ENCODE measurements around the gene HSF2BP.
A peak's percentile ranks its signal among the peaks of the same experiment; 100 is the strongest.
"Not testable (repeated sequence)": the region's sequence is repeated elsewhere in the genome, so short reads cannot be mapped to it uniquely, and the experiment has no call there.

HSF2BP gene

GRCh38 chr21:43602266-43603232, 56.7 kb downstream of the HSF2BP start:
- peaks cover 19% of the 10 kb centered on the region for H3K4me1 ChIP-seq
- no peak for TF ChIP-seq Cebpa-rat (IDR thresholded peaks at IDR 0.05)
- no peak overlapping the region for H3K4me3 ChIP-seq
- no peaks in the 10 kb centered on the region for H3K36me3 ChIP-seq
- no peaks in the 10 kb centered on the region for H3K27me3 ChIP-seq
- no peak overlapping the region for H3K9ac ChIP-seq
- no peaks in the 10 kb centered on the region for H4K20me1 ChIP-seq
- H3K9me3 ChIP-seq = no peaks in the 10 kb centered on the region
- H3K27ac ChIP-seq = no peak overlapping the region
- H3K4me2 ChIP-seq = no peak overlapping the region

DNA sequence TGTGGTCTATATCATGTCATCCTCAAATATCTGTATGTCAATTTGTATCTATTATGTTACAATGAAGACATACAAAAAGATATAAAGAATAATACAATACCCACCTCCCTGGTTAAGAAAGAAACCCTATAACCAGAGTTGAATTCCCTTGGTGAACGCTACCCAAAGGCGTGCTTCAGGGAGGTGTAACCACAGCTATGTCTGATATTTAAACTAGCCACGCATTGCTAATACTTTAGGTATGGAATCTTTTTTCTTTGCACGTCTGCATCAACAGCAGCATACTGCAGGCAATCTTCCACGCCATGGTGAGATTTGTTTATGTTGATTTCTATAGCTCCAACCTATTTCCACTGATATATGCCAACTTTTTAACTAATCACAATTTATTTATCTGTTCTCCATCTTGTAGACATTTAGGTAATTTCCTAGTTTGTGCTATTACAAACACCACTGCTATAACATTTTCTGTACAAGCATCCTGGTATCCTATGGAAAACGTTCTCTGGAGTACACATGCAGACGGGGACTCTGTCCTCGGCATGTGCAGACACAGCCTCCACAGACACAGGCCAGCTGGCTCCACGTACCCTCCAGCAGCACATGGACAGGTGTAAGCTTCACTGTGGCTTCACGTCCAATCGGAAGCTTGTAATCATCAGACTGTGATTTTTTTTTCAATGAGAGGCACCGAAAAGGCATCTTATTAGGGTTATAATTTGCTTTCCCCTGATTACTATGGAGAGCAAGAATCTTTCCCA, 58.5 kb downstream of the HSF2BP start:
- Histone ChIP-seq H3K9me3 (no peaks in the 10 kb centered on the region; the same call in 1 of the 2 replicates), H3K27me3 (no peaks in the 10 kb centered on the region), H3K4me1 (peaks cover 17% of the 10 kb centered on the region; the same call in 1 of the 2 replicates), H3K27ac (no peak overlapping the region), H3K36me3 (no peaks in the 10 kb centered on the region), H3K9ac (no peak overlapping the region), H3K4me3 (no peak overlapping the region), H4K20me1 (no peaks in the 10 kb centered on the region), H3K4me2 (no peak overlapping the region)
- TF ChIP-seq Cebpa-rat (IDR thresholded peaks at IDR 0.05) = no peak

DNA sequence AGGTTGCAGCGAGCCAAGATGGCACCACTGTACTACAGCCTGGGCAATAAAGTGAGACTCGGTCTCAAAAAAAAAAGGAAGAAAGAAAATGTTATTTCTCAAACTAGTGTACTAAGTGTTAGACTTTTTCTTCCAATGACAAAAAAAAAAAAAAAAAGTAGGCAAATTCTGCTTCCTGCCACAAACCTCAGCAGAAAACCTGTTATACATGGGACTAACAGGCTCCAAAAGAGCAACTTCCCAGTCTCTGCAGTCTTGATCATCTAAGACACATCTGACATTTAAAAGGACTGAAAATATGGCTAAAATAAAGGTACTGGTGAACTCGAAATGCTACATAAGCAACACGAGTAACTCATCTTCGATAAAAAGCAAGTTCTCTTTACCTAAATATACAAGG, 59.6 kb downstream of the HSF2BP start:
- Histone ChIP-seq H3K36me3 (no peaks in the 10 kb centered on the region), H3K4me3 (no peak overlapping the region), H4K20me1 (no peaks in the 10 kb centered on the region), H3K9me3 (no peaks in the 10 kb centered on the region; the same call in 1 of the 2 replicates), H3K27ac (no peak overlapping the region), H3K4me1 (peaks cover 17% of the 10 kb centered on the region; the same call in 1 of the 2 replicates), H3K4me2 (peak overlapping the region; percentile 40), H3K27me3 (no peaks in the 10 kb centered on the region), H3K9ac (no peak overlapping the region)
- no peak for TF ChIP-seq Cebpa-rat (IDR thresholded peaks at IDR 0.05)

DNA sequence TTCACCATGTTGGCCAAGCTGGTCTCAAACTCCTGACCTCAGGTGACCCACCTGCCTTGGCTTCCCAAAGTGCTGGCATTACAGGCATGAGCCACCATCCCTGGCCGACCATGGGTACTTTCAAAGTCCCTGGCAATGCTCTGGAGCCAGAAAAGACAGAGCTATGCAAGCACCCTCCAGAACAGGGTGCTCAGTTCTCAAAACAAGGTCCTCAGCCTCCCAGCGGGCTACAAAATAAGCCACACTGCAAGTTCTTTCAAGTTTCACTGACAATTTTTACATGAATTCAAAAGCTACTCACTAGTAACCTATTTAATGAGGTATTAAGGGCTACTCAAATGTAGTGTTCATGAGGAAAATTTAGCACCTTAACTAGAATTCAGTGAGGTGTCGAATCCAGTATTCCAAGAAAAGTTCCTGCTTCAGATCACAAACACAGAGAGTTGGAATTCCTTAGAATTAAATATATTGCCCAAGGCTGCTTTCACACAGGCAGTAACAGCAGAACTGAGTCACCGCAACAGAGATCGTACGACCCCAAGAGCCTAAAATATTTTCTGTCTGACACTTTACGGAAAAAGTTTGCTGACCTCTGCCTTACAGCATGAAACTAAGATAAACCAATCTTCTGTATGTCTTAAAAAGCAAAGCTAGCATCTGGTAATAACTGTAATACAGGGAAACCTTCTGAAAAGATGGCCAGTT, 60.7 kb downstream of the HSF2BP start:
- H3K4me1 ChIP-seq = peaks cover 17% of the 10 kb centered on the region; the same call in 1 of the 2 replicates
- H4K20me1 ChIP-seq = no peaks in the 10 kb centered on the region
- no peak overlapping the region for H3K27ac ChIP-seq
- no peaks in the 10 kb centered on the region for H3K36me3 ChIP-seq
- H3K9ac ChIP-seq = no peak overlapping the region
- no peak for TF ChIP-seq Cebpa-rat (IDR thresholded peaks at IDR 0.05)
- H3K4me2 ChIP-seq = peak overlapping the region; percentile 40; the same call in 1 of the 2 replicates
- no peaks in the 10 kb centered on the region; the same call in 1 of the 2 replicates for H3K9me3 ChIP-seq
- no peak overlapping the region for H3K4me3 ChIP-seq
- H3K27me3 ChIP-seq = no peaks in the 10 kb centered on the region

DNA sequence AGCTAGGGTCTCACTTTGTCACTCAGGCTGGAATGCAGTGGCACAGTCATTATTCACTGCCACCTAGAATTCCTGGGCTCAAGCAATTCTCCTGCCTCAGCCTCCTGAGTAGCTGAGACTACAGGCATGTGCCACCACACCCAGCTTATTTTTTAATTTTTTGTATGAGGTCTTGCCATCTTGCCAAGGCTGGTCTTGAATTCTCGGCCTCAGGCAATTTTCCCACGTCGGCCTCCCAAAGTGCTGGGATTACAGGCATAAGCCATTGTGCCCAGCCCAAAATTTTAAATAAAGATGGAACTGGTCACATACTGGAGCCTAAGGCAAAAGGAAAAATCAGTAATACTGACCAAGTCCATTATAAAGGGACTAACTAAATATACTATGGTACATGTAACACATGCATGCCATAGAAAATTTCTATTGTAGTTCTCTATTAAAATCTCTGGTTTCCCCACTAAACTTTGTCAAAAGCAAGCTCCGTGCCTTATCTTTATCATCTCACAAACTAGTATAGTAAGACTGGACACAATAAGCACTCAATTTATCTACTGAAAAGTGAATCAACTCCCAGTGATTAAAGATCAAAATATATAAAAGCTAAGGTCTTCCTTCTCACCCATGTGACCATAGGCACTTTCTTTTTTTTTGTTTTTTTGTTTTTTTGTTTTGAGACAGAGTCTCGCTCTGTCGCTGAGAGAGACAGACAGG, 61.6 kb downstream of the HSF2BP start:
- no peaks in the 10 kb centered on the region for H4K20me1 ChIP-seq
- no peaks in the 10 kb centered on the region; the same call in 1 of the 2 replicates for H3K9me3 ChIP-seq
- no peaks in the 10 kb centered on the region for H3K27me3 ChIP-seq
- H3K27ac ChIP-seq = no peak overlapping the region
- H3K36me3 ChIP-seq = no peaks in the 10 kb centered on the region
- no peak for TF ChIP-seq Cebpa-rat (IDR thresholded peaks at IDR 0.05)
- H3K4me1 ChIP-seq = peaks cover 17% of the 10 kb centered on the region; the same call in 1 of the 2 replicates
- H3K9ac ChIP-seq = no peak overlapping the region
- no peak overlapping the region for H3K4me2 ChIP-seq
- no peak overlapping the region for H3K4me3 ChIP-seq

- H3K27ac ChIP-seq = no peak overlapping the region
- H3K9me3 ChIP-seq = no peaks in the 10 kb centered on the region; the same call in 1 of the 2 replicates
- H3K36me3 ChIP-seq = no peaks in the 10 kb centered on the region
- H4K20me1 ChIP-seq = no peaks in the 10 kb centered on the region
- no peaks in the 10 kb centered on the region for H3K27me3 ChIP-seq
- H3K4me2 ChIP-seq = no peak overlapping the region
- H3K4me1 ChIP-seq = peaks cover 17% of the 10 kb centered on the region; the same call in 1 of the 2 replicates
- no peak overlapping the region for H3K9ac ChIP-seq
- no peak for TF ChIP-seq Cebpa-rat (IDR thresholded peaks at IDR 0.05)
- H3K4me3 ChIP-seq = no peak overlapping the region
These were observed 62.2 kb downstream of the HSF2BP start for GRCh38 chr21:43597052-43597451.

- no peak overlapping the region for H3K27ac ChIP-seq
- no peak for TF ChIP-seq Cebpa-rat (IDR thresholded peaks at IDR 0.05)
- H3K4me2 ChIP-seq = no peak overlapping the region
- no peaks in the 10 kb centered on the region; the same call in 1 of the 2 replicates for H3K9me3 ChIP-seq
- H3K36me3 ChIP-seq = no peaks in the 10 kb centered on the region
- no peak overlapping the region for H3K4me3 ChIP-seq
- peaks cover 17% of the 10 kb centered on the region; the same call in 1 of the 2 replicates for H3K4me1 ChIP-seq
- H3K9ac ChIP-seq = no peak overlapping the region
- H3K27me3 ChIP-seq = no peaks in the 10 kb centered on the region
- H4K20me1 ChIP-seq = no peaks in the 10 kb centered on the region
These were observed 62.7 kb downstream of the HSF2BP start for GRCh38 chr21:43596616-43597015.

DNA sequence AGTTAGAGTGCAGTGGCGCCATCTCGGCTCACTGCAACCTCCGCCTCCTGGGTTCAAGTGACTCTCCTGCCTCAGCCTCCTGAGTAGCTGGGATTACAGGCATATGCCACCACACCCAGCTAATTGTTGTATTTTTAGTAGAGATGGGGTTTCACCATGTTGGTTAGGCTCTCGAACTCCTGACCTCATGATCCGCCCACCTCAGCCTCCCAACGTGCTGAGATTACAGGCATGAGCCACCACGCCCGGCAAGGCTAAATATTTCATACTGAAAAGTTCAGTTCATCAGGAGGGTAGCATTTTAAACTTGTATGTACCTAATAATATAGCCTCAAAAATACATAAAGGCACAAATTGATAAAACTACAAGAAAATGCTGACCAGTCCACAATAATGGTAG, 63.5 kb downstream of the HSF2BP start:
- not testable (repeated sequence) for H3K36me3 ChIP-seq, H3K27ac ChIP-seq, H4K20me1 ChIP-seq, H3K4me2 ChIP-seq, H3K9ac ChIP-seq, H3K4me3 ChIP-seq, H3K27me3 ChIP-seq, H3K9me3 ChIP-seq
- peaks cover 17% of the 10 kb centered on the region; the same call in 1 of the 2 replicates for H3K4me1 ChIP-seq

GRCh38 chr21:43593078-43593477, 66.2 kb downstream of the HSF2BP start:
- Histone ChIP-seq H3K4me1 (no peaks in the 10 kb centered on the region), H3K9ac (no peak overlapping the region), H3K9me3 (no peaks in the 10 kb centered on the region; the same call in 1 of the 2 replicates), H3K36me3 (no peaks in the 10 kb centered on the region), H3K4me2 (no peak overlapping the region), H3K4me3 (no peak overlapping the region), H3K27me3 (no peaks in the 10 kb centered on the region), H4K20me1 (no peaks in the 10 kb centered on the region), H3K27ac (no peak overlapping the region)
- TF ChIP-seq Cebpa-rat (IDR thresholded peaks at IDR 0.05) = no peak
